Smooth muscle cell (in vitro differentiated cells): ENCODE measurements around the gene XPO1. TPM values are rescaled to one million over a fixed set of nuclear protein-coding genes. Genes with fewer than 3 reads are reported as not detected.

ENCODE experiments used
- DNase-seq: peaks from one replicate; lab custom pipeline; 2025; ENCODE audit not compliant: unreplicated experiment; lab: John Stamatoyannopoulos, UW
- H2AFZ ChIP-seq: fragments of 200-600 bp; sonication (generic); 2 replicates; pipeline ENCODE4 v1.6.0; 2016; ENCODE audit warnings: antibody characterized with exemption, low read depth, mild to moderate bottlenecking
- H3F3A ChIP-seq: fragments of 200-600 bp; sonication (generic); 2 replicates; pipeline ENCODE4 v1.6.0; 2017; ENCODE audit warnings: antibody characterized with exemption, low read depth
- H3K27ac ChIP-seq: fragments of 200-600 bp; sonication (generic); 2 replicates; pipeline ENCODE4 v1.5.1; 2016; ENCODE audit warnings: low read depth, mild to moderate bottlenecking
- H3K27me3 ChIP-seq: fragments of 200-600 bp; sonication (generic); 2 replicates; pipeline ENCODE4 v1.6.1; 2016; ENCODE audit warnings: low read depth, mild to moderate bottlenecking
- H3K36me3 ChIP-seq: fragments of 200-600 bp; sonication (generic); 2 replicates; pipeline ENCODE4 v1.5.1; 2016; ENCODE audit warnings: low read depth
- H3K4me1 ChIP-seq: fragments of 200-600 bp; sonication (generic); 2 replicates; pipeline ENCODE4 v1.5.1; 2016; ENCODE audit warnings: low read depth
- H3K4me2 ChIP-seq: fragments of 200-600 bp; sonication (generic); 2 replicates; pipeline ENCODE4 v1.6.0; 2016; ENCODE audit warnings: mild to moderate bottlenecking
- H3K4me3 ChIP-seq: fragments of 200-600 bp; sonication (generic); 2 replicates; pipeline ENCODE4 v1.5.1; 2016; ENCODE audit warnings: mild to moderate bottlenecking
- H3K79me2 ChIP-seq: fragments of 200-600 bp; sonication (generic); 2 replicates; pipeline ENCODE4 v1.6.0; 2016; ENCODE audit warnings: low read depth, mild to moderate bottlenecking
- H3K9ac ChIP-seq: fragments of 200-600 bp; sonication (generic); 2 replicates; pipeline ENCODE4 v1.6.0; 2016; ENCODE audit warnings: low read depth
- H3K9me3 ChIP-seq: fragments of 200-600 bp; sonication (generic); replicated peaks from 2 replicates; pipeline ENCODE4 v1.5.1; 2016; ENCODE audit warnings: low read depth
- H4K20me1 ChIP-seq: fragments of 200-600 bp; sonication (generic); 2 replicates; pipeline ENCODE4 v1.6.0; 2016; ENCODE audit warnings: low read depth
- CTCF ChIP-seq: fragments of 200-600 bp; sonication (generic); IDR thresholded peaks from 2 replicates; pipeline ENCODE4 v1.5.1; 2017; ENCODE audit warnings: borderline replicate concordance, mild to moderate bottlenecking, antibody characterized with exemption; ENCODE audit not compliant: insufficient read depth, poor library complexity, severe bottlenecking
- WGBS: methylation state at CpG from one replicate; pipeline ENCODE4 v1.1.7; 2016; ENCODE audit warnings: low lambda C conversion rate; 5-methylcytosine and 5-hydroxymethylcytosine counted together
- polyA plus RNA-seq: library from polyadenylated mRNA; unstranded; fragments of >200 nt; fragmentation: Nextera tagmentation; extraction: Ambion mirVana; gene quantifications from 2 replicates; pipeline ENCODE4 v1.2.1, GENCODE V29; 2016
- total RNA-seq: library from RNA; depleted of rRNA; stranded (reverse); fragments of >200 nt; gene quantifications from 2 replicates; pipeline ENCODE4 v1.2.3, GENCODE V29; 2014

The XPO1 gene
- total and polyA plus RNA-seq, 2 experiments from 2014 or later, result 42.6 to 449 TPM

- WGBS, result 94% methylated on average over 7 of the region's 7 CpGs
- no peak for TF ChIP-seq CTCF
- Histone ChIP-seq H3K9ac (no peak overlapping the region), H3K36me3 (no peaks in the 10 kb centered on the region), H3K27me3 (no peaks in the 10 kb centered on the region), H4K20me1 (peaks cover 100% of the 10 kb centered on the region), H3K4me1 (peaks cover 7% of the 10 kb centered on the region), H3K4me2 (no peak overlapping the region), H3K79me2 (peaks cover 100% of the 10 kb centered on the region), H3F3A (no peaks in the 10 kb centered on the region), H3K27ac (no peak overlapping the region), H3K9me3 (no peaks in the 10 kb centered on the region), H3K4me3 (no peak overlapping the region), H2AFZ (no peak overlapping the region)
- no peak for DNase-seq
These were observed 98.7 kb downstream of the XPO1 start for GRCh38 chr2:61439241-61440002.

GRCh38 chr2:61438670-61439069 lies 99.5 kb downstream of the XPO1 start:
- no peak for TF ChIP-seq CTCF
- H3K4me2 ChIP-seq, result no peak overlapping the region
- H2AFZ ChIP-seq, result no peak overlapping the region
- H3K4me1 ChIP-seq, result peaks cover 7% of the 10 kb centered on the region
- peaks cover 100% of the 10 kb centered on the region for H4K20me1 ChIP-seq
- H3K9ac ChIP-seq, result no peak overlapping the region
- H3K36me3 ChIP-seq, result no peaks in the 10 kb centered on the region
- H3K4me3 ChIP-seq, result no peak overlapping the region
- peaks cover 100% of the 10 kb centered on the region for H3K79me2 ChIP-seq
- H3K27ac ChIP-seq, result no peak overlapping the region
- H3K9me3 ChIP-seq, result no peaks in the 10 kb centered on the region
- no peaks in the 10 kb centered on the region for H3F3A ChIP-seq
- no peaks in the 10 kb centered on the region for H3K27me3 ChIP-seq
- DNase-seq, result no peak

- H4K20me1 ChIP-seq, result peaks cover 100% of the 10 kb centered on the region
- H3K79me2 ChIP-seq, result peaks cover 100% of the 10 kb centered on the region
- no peak overlapping the region for H3K9ac ChIP-seq
- no peak overlapping the region for H3K4me2 ChIP-seq
- TF ChIP-seq CTCF, result no peak
- no peaks in the 10 kb centered on the region for H3K36me3 ChIP-seq
- H3K4me3 ChIP-seq, result no peak overlapping the region
- no peak for DNase-seq
- H2AFZ ChIP-seq, result no peak overlapping the region
- no peak overlapping the region for H3K27ac ChIP-seq
- H3F3A ChIP-seq, result no peaks in the 10 kb centered on the region
- no peaks in the 10 kb centered on the region for H3K27me3 ChIP-seq
- no peaks in the 10 kb centered on the region for H3K9me3 ChIP-seq
- H3K4me1 ChIP-seq, result peaks cover 5% of the 10 kb centered on the region
- 99% methylated on average over 4 of the region's 4 CpGs for WGBS
These were observed 101.0 kb downstream of the XPO1 start for GRCh38 chr2:61437170-61437569.

DNA sequence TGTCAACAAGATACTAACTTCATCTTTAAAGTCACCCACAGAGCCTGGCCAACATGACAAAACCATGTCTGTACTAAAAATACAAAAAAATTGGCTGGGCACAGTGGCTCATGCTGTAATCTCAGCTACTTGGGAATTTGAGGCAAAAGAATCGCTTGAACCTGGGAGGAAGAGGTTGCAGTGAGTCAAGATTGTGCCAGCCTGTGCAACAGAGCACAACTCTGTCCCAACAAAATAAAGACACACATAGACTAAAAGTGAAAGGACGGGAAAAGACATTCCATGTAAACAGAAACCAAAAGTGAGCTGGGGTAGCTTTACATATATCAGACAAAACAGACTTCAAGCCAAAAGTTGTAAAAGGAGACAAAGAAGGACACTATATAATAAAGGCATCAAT lies 102.1 kb downstream of the XPO1 start:
- H3K4me1 ChIP-seq, result no peaks in the 10 kb centered on the region
- peaks cover under 1% of the 10 kb centered on the region for H3F3A ChIP-seq
- 92% methylated on average over 2 of the region's 2 CpGs for WGBS
- H4K20me1 ChIP-seq, result peaks cover 100% of the 10 kb centered on the region
- H3K36me3 ChIP-seq, result no peaks in the 10 kb centered on the region
- H3K4me3 ChIP-seq, result no peak overlapping the region
- no peaks in the 10 kb centered on the region for H3K9me3 ChIP-seq
- H3K79me2 ChIP-seq, result peaks cover 100% of the 10 kb centered on the region
- no peak overlapping the region for H3K27ac ChIP-seq
- TF ChIP-seq CTCF, result no peak
- no peaks in the 10 kb centered on the region for H3K27me3 ChIP-seq
- no peak for DNase-seq
- no peak overlapping the region for H3K4me2 ChIP-seq
- no peak overlapping the region for H2AFZ ChIP-seq
- H3K9ac ChIP-seq, result no peak overlapping the region
